Measurements from ENCODE around the gene NF1. TPM values are rescaled to one million over a fixed set of nuclear protein-coding genes. Genes with fewer than 3 reads are reported as not detected.

NF1 gene
- total RNA-seq, 1 donor from 2014 or later, result 66.7 TPM

DNA sequence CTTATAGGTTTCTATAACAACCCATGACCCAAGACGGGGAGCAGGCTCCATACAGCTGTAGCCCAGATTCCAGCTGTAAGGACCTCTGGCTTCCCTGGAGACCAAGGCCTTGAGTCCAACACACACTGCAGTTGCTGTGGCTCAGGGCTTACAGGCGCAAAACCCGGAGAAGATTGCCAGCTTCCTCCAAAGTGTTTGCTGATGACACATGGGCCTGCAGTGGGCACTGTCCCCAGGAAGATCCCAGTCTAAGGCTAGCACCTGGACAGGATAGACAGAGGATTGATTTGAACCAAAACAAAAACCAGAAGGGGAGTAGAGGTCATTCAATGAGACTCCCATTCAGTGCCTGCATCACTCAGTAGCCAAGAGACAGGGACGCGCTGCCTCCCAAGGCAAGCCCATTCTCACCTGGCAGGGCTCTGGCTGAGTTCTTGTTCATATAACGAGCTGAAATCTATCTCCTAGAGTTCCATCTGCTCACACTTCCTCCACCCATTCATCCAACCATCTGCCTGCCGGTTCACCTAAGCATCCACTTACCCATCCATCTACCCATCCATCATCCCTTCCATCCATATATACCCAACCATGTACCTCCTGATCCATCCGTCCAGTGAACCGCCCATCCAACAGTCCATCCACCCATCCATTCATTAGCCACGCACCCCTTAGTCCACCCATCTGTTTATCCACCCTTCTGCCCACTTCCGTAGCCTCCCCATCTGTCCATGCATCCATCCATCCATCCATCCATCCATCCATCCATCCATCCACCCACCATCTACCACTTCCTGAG lies 306.9 kb downstream of the NF1 start:
- Mint-ChIP-seq H3K27me3 (ENCODE audit: unreplicated experiment) (peaks cover 6% of the 10 kb centered on the region), H3K4me1 (ENCODE audit: unreplicated experiment) (no peaks in the 10 kb centered on the region), H3K27ac (ENCODE audit: unreplicated experiment) (no peak overlapping the region), H3K36me3 (ENCODE audit: unreplicated experiment) (no peaks in the 10 kb centered on the region), H3K4me3 (ENCODE audit: unreplicated experiment) (no peak overlapping the region), H3K9me3 (ENCODE audit: unreplicated experiment) (no peaks in the 10 kb centered on the region)
- TF ChIP-seq CTCF (IDR thresholded peaks at IDR 0.05), result no peak
- no peak for DNase-seq (ENCODE audit: extremely low spot score, unreplicated experiment)

DNA sequence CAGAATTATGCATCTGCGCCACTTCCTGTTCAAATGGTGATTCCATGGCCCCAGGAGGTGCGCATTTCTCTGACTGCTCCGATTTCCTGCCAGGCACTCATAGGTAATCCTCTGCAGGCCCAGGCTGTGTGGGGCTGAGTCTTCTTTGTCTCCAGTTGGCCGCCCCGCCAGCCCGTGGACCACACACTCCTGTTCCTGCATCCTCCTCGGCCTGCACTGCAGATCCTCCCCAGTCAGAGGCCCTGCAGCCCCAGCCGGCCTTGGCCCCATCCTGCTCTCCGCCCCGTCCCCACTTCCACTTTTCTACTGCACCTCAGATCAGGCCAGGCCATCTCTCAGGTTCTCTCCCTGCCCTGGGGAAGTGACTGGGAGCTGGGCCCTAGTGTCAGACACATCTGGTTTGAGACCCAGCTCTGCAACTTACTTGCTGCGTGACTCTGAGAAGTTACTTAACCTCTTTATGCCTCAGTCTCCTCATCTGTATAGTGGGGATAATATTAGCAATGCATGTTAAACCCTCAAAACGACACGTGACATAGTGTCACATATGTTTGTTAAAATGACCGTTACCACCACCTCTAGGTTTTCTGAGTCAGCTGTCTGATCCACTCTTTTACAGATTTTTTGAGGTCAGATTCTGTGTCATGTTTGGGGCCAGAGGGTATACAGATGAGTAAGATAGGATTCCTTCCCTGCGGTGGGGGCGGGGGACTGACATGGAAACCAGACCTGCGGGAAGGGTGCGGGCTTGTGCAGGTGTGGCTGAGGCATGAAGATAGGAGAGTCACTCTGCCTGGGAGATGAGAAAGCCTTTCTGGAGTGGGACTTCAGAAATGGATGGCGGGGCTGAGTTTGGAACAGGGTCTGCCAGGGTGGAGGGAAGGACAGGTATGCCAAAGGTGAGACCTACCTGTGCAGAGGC lies 309.5 kb downstream of the NF1 start:
- Mint-ChIP-seq H3K27me3 (ENCODE audit: unreplicated experiment) (peaks cover 21% of the 10 kb centered on the region), H3K27ac (ENCODE audit: unreplicated experiment) (no peak overlapping the region), H3K4me1 (ENCODE audit: unreplicated experiment) (no peaks in the 10 kb centered on the region), H3K9me3 (ENCODE audit: unreplicated experiment) (no peaks in the 10 kb centered on the region), H3K36me3 (ENCODE audit: unreplicated experiment) (no peaks in the 10 kb centered on the region), H3K4me3 (ENCODE audit: unreplicated experiment) (no peak overlapping the region)
- no peak for DNase-seq (ENCODE audit: extremely low spot score, unreplicated experiment)
- no peak for TF ChIP-seq CTCF (IDR thresholded peaks at IDR 0.05)

DNA sequence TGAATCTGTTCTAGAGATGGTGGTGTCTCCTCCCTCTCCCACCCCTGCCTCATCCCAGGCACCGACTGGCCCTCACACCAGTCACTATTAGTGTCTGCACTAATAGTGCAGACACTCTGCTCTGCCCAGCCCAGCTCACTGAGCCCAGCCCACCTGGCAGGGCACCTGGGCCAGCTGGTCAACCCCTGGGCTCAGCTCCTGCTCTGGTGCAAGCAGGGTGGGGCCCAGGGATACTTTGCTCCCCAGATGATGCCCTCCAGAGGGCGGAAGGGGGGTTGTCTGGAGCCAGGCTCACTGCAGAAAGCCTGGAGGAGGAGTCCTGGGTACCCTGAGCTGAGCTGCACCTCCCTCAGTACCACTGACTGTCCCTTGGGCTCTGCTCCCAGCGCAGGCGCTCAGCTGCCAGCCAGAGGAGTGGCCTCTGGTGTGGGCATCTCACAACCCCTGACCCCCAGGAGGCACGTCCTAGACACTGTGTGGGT lies 311.2 kb downstream of the NF1 start:
- H3K4me1 Mint-ChIP-seq (ENCODE audit: unreplicated experiment), result no peaks in the 10 kb centered on the region
- no peaks in the 10 kb centered on the region for H3K36me3 Mint-ChIP-seq (ENCODE audit: unreplicated experiment)
- no peak for DNase-seq (ENCODE audit: extremely low spot score, unreplicated experiment)
- H3K9me3 Mint-ChIP-seq (ENCODE audit: unreplicated experiment), result no peaks in the 10 kb centered on the region
- H3K4me3 Mint-ChIP-seq (ENCODE audit: unreplicated experiment), result no peak overlapping the region
- peaks cover 23% of the 10 kb centered on the region for H3K27me3 Mint-ChIP-seq (ENCODE audit: unreplicated experiment)
- no peak for TF ChIP-seq CTCF (IDR thresholded peaks at IDR 0.05)
- H3K27ac Mint-ChIP-seq (ENCODE audit: unreplicated experiment), result no peak overlapping the region

GRCh38 chr17:31408586-31408985 lies 313.8 kb downstream of the NF1 start:
- Mint-ChIP-seq H3K4me1 (ENCODE audit: unreplicated experiment) (peaks cover 1% of the 10 kb centered on the region), H3K4me3 (ENCODE audit: unreplicated experiment) (no peak overlapping the region), H3K27me3 (ENCODE audit: unreplicated experiment) (peaks cover 25% of the 10 kb centered on the region), H3K36me3 (ENCODE audit: unreplicated experiment) (no peaks in the 10 kb centered on the region), H3K27ac (ENCODE audit: unreplicated experiment) (no peak overlapping the region), H3K9me3 (ENCODE audit: unreplicated experiment) (no peaks in the 10 kb centered on the region)
- TF ChIP-seq CTCF (IDR thresholded peaks at IDR 0.05), result no peak
- DNase-seq (ENCODE audit: extremely low spot score, unreplicated experiment), result no peak

All from osteocyte (in vitro differentiated cells).